Kidney capillary endothelial cell (primary cell): ENCODE measurements around the gene KMT2C.
"Not testable (repeated sequence)": the region's sequence is repeated elsewhere in the genome, so short reads cannot be mapped to it uniquely, and the experiment has no call there.

ENCODE experiments used
- DNase-seq: peaks from one replicate; pipeline ENCODE4 v3.0.0-alpha.2; 2018; ENCODE audit warnings: low spot score

Gene KMT2C

GRCh38 chr7:152435384-152436110, at the start of gene KMT2C:
TSS of gene KMT2C (minus strand) at chr7:152436003. CDS start at chr7:152435786, 217 bp downstream.
- DNase-seq, result peak; percentile 16

- DNase-seq, result no peak
These were observed 45.3 kb upstream of the KMT2C start for GRCh38 chr7:152481082-152481481.

- no peak for DNase-seq
These were observed 44.9 kb upstream of the KMT2C start for GRCh38 chr7:152480664-152481063.

GRCh38 chr7:152479595-152479994, 43.8 kb upstream of the KMT2C start:
- no peak for DNase-seq

GRCh38 chr7:152478140-152478539, 42.3 kb upstream of the KMT2C start:
- DNase-seq, result no peak

GRCh38 chr7:152477079-152477478, 41.3 kb upstream of the KMT2C start:
- DNase-seq, result no peak

- DNase-seq, result no peak
These were observed 40.7 kb upstream of the KMT2C start for GRCh38 chr7:152476551-152476950.

- not testable (repeated sequence) for DNase-seq
These were observed 35.3 kb upstream of the KMT2C start for GRCh38 chr7:152471023-152471620.

GRCh38 chr7:152470251-152471022, 34.6 kb upstream of the KMT2C start:
- DNase-seq, result not testable (repeated sequence)

GRCh38 chr7:152469576-152469975, 33.8 kb upstream of the KMT2C start:
- DNase-seq, result not testable (repeated sequence)

GRCh38 chr7:152467225-152467624, 31.4 kb upstream of the KMT2C start:
- DNase-seq, result no peak

GRCh38 chr7:152465119-152465387, 29.2 kb upstream of the KMT2C start:
- DNase-seq, result no peak

- DNase-seq, result peak; percentile 61
These were observed 28.7 kb upstream of the KMT2C start for GRCh38 chr7:152464312-152465118.

- DNase-seq, result peak; percentile 100
These were observed 28.0 kb upstream of the KMT2C start for GRCh38 chr7:152463709-152464311.

GRCh38 chr7:152462995-152463708, 27.3 kb upstream of the KMT2C start:
- peak; percentile 17 for DNase-seq

- no peak for DNase-seq
These were observed 24.0 kb upstream of the KMT2C start for GRCh38 chr7:152459724-152460251.

- DNase-seq, result no peak
These were observed 15.6 kb upstream of the KMT2C start for GRCh38 chr7:152451356-152451755.

GRCh38 chr7:152445386-152446008, 9.7 kb upstream of the KMT2C start:
- DNase-seq, result not testable (repeated sequence)

- DNase-seq, result no peak
These were observed 7.8 kb upstream of the KMT2C start for GRCh38 chr7:152443586-152443985.

- DNase-seq, result no peak
These were observed 6.6 kb upstream of the KMT2C start for GRCh38 chr7:152442330-152442835.
